DMS 273 (cell line): ENCODE results near the gene CRYAA.
"Not testable (repeated sequence)": the region's sequence is repeated elsewhere in the genome, so short reads cannot be mapped to it uniquely, and the experiment has no call there.

Experiments
- DNase-seq: peaks from one replicate; lab custom pipeline; 2025; ENCODE audit not compliant: unreplicated experiment; lab: John Stamatoyannopoulos, UW

Gene CRYAA

DNA sequence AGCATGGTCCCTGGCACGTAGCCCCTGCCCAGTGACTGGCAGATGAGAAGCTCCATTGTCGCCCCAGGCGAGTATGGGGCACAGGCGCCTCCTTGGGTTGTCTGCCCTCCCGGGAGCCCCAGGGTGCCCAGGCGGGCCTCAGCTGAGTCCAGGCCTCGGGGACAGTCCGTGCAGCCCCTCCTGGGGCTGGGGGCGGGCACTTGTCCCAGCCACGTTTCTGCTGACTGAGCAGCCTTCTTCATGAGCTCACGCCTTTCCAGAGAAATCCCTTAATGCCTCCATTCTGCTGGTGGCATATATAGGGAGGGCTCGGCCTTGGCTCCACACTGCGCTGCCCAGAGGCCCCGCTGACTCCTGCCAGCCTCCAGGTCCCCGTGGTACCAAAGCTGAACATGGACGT is at the start of gene CRYAA:
Gene CRYAA (plus strand): TSS at position 301 of the 400 bp plus-strand sequence. CDS start 92 bp downstream, at position 393.
- not testable (repeated sequence) for DNase-seq

DNA sequence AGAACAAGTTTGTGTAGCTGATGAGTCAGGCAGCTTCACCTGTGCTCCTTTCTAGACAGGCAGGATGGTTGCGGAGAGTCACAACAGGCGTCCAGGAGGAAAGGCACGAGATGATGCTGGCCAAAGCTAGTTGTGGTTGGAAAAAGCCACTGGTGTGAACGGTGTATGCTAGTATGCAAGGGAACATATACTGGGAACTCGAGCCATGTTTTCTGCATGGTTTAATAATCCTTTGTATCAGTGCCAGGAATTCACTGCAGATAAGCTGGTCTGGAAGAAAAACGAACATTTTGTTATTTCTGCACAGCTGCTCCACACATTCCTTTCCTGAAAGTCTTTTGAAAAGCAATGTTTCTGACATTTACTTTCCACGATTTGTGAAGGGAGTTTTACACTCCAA is 38.7 kb upstream of the CRYAA start:
- DNase-seq, result not testable (repeated sequence)

DNA sequence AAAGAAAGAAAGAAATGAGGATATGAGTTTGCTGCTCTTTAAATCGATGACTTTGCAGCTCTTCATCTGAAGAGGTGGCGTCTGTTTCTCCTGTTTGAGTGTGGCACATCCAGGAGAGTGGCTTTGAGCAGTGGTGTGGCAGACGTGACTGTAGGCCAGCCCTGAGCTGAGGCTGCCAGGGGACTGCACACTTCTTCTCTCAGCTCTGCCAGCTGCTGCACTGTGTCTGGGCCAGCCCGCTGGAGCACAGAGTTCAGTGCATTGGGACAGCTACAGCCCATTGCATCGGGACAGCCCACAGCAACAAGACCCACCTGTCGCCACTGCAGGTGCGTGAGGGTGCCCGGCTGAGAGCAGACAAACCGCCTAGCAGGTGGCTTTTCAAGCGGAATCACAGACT is 34.3 kb upstream of the CRYAA start:
- DNase-seq, result not testable (repeated sequence)

GRCh38 chr21:43138944-43139343 is 29.9 kb upstream of the CRYAA start:
- not testable (repeated sequence) for DNase-seq

DNA sequence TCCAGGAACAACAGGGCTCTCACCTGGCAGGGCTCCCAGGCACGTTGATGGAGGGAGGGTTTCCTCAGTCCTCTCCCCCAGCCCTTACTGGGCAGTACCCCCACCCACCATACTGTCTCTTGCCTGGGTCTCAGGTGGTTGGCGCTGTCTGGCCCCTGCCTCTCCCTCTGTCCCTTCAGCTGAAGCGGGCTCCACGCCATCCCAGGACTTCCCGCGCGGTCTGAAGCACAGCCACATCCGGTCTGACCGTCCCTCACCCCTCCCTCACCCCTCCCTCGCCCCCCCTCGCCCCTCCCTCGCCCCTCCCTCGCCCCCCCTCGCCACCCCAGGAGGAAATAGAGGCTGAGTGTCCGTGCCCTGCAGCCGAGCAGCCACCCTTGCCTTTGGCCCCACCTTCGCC is 27.4 kb upstream of the CRYAA start:
- DNase-seq, result not testable (repeated sequence)

GRCh38 chr21:43146637-43147036 is 22.2 kb upstream of the CRYAA start:
- not testable (repeated sequence) for DNase-seq

- not testable (repeated sequence) for DNase-seq
Measured at GRCh38 chr21:43147999-43148398, 20.8 kb upstream of the CRYAA start.

DNA sequence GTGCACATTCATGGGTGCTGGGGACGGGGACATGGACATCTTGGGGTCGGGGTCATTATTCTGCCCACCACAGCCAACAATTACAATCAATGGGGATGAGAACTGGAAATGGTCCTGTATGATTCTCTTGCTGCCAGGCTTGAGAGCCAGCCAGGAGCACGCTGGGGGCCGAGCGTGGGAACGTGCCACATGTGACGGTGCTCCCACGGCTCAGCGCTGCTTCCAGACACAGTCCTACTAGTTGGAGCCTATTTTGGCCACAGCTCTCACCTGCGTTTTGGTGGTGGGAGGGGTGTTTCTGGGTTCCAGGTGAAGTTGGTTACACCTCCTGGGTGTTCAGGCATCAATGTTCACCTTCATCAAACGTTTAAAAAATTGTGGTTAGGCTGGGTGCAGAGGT is 19.5 kb upstream of the CRYAA start:
- not testable (repeated sequence) for DNase-seq

DNA sequence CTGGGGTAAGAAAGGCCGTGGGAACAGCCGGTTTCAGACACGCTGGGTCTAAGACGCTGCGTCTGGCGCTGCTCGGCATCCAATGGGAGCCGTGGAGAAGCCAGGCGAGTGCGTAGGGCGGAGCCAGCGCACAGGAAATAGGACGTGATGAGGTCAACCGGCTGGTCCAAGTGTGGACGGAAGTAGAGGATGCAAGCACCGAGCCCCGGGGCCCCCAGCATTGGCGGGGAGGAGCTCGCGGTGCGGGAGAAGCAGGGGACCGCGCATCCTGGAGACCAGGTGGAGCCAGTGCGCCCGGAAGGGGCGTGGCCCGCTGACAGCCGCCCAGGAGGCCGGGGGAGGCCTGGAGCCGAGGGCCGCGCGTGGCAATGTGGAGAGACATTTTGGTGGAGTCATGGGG is 15.2 kb upstream of the CRYAA start:
- DNase-seq, result not testable (repeated sequence)

GRCh38 chr21:43159279-43160175 is 9.3 kb upstream of the CRYAA start:
- not testable (repeated sequence) for DNase-seq

GRCh38 chr21:43161826-43162707 is 6.7 kb upstream of the CRYAA start:
- not testable (repeated sequence) for DNase-seq

DNA sequence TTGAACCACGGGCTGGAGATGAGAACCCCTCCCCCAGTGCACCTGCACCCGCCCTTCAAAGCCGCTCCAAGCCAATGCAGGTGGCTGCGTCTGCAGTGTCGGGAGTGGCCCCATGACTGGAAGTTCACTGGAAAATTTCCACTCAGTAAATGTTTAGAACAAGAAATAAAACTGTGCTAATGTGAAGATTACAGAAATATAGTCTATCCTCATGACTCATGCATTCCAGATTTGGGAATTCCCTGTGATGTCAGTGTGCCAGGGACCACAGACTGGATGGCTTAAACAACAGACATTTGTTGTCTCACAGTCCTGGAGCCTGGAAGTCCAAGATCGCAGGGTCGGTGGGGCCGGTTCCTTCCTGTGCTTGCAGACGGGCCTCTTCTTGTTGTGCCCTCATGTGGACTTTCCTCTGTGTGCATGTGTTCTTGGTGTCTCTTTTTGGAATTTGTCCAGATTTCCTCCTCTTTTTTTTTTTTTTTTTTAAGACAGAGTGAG is 6.1 kb upstream of the CRYAA start:
- DNase-seq, result not testable (repeated sequence)

DNA sequence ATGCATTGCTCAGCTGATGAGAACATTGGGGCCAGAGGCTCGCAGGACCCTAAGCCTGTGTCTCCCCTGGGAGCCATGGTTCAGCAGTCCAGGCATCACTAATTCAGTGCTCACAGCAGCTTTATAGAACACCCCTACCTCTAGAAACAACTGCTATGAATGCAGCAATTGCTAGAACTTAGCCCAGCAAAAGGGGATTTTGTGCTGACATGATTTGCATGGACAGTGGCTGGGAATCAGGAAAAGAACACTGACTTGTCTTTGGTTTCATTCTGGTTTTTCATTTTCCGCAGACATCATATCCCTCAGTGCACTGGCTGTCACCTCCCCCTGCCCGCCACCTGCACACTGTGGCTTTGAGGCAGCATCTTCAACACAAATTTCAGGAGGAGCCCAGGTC is 4.0 kb upstream of the CRYAA start:
- DNase-seq, result not testable (repeated sequence)

- DNase-seq, result not testable (repeated sequence)
Measured at GRCh38 chr21:43165734-43166133, 3.1 kb upstream of the CRYAA start.

- not testable (repeated sequence) for DNase-seq
Measured at GRCh38 chr21:43169230-43169886, 550 bp downstream of the CRYAA start.

- DNase-seq, result not testable (repeated sequence)
Measured at GRCh38 chr21:43169891-43170290, 1.1 kb downstream of the CRYAA start.

DNA sequence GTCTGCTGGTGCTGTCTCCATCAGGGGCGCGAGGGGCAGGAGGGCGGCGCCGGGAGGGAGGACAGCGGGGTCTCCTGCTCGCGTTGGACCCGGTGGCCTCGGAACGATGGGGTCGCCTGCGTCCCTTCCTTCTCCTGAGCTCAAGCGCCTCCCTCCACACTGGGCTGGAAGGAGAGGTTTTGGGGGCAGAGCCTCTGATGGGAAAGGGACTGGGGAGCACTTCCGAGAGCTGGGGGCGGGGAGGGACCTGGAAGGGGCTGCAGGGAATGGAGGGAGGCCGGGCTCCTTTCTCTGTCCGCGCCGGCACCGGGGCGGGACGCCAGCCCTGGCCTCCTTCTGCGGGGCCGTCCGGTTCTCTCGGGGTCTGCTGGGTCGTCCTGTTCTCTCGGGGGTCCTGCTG is 4.0 kb downstream of the CRYAA start:
- not testable (repeated sequence) for DNase-seq

DNA sequence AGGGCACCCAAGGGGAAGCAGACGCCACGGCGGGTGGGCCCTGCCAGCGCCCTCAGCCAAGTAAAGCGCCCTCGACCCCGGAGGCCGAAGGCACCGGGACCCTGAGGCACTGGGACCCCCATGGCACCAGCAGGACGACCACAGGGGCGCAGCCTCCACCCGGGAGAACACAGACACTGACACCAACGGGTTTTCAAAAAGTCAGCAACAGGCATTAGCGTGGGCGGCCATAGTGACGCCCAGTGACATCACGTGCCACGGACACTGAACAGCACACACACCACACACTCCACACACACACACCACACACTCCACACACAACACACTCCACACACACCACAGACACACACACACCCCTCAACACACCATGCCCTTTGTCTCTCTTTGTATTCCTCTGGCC is 4.6 kb downstream of the CRYAA start:
- not testable (repeated sequence) for DNase-seq

DNA sequence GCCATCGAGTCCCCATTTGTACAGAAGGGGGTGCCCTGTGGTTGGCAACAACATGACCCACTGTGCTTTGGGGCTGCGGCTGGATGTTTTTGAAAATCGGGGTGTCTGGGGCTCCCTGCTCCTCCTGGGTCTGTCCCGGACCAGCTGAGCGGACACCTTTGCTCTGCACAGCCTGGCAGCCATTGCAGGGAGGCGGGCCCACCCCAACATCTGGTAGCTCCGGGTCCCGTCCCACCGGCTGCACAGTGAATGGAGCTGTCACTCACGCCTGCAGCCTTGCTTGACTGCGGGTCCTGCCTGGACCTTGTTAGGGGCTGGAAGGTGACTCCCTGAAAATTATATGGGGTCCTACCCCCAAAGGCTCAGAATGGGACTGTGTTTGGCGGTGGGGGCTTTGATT is 5.1 kb downstream of the CRYAA start:
- not testable (repeated sequence) for DNase-seq

- not testable (repeated sequence) for DNase-seq
Measured at GRCh38 chr21:43174998-43175397, 6.2 kb downstream of the CRYAA start.

- DNase-seq, result not testable (repeated sequence)
Measured at GRCh38 chr21:43176621-43177020, 7.8 kb downstream of the CRYAA start.
